Measurements from ENCODE around the gene ALG12. TPM values are rescaled to one million over a fixed set of nuclear protein-coding genes. Genes with fewer than 3 reads are reported as not detected.
A peak's percentile ranks its signal among the peaks of the same experiment; 100 is the strongest.

ALG12 gene
- total and polyA plus RNA-seq, 2 of the 4 experiments (the other 2 are of a cell fraction) = 7.2 to 10.9 TPM

- H4K8ac ChIP-seq (ENCODE audit: low read depth in 2 of 2, low read length in 2 of 2) = peak overlapping the region; percentile 85 to 95
- peak overlapping the region; percentile 100 for H2AK9ac ChIP-seq (replicated peaks; ENCODE audit: low read depth, low read length, poor library complexity)
- H3K18ac ChIP-seq (ENCODE audit: low read depth, low read length) = peak overlapping the region; percentile 92
- H4K5ac ChIP-seq (ENCODE audit: low read depth, low read length) = peak overlapping the region; percentile 94
- peak overlapping the region; percentile 80; the same call in 2 of the 3 replicates for H2BK15ac ChIP-seq (ENCODE audit: low read depth, low read length)
- DNase-seq (no peak), ATAC-seq (ENCODE audit: low read depth) (no peak)
- TF ChIP-seq MAFK (IDR thresholded peaks at IDR 0.05; ENCODE audit: low read depth, low read length) (no peak), BHLHE40 (IDR thresholded peaks at IDR 0.05; ENCODE audit: low read depth, low read length) (no peak), FOS (IDR thresholded peaks at IDR 0.05; ENCODE audit: low read depth, low read length) (no peak), POLR2A (IDR thresholded peaks at IDR 0.05; ENCODE audit: low read depth, low read length) (no peak), CHD1 (IDR thresholded peaks at IDR 0.05; ENCODE audit: low read depth, low read length) (no peak), RCOR1 (IDR thresholded peaks at IDR 0.05; ENCODE audit: insufficient replicate concordance, low read length) (no peak), MXI1 (IDR thresholded peaks at IDR 0.05; ENCODE audit: borderline replicate concordance, low read depth, low read length) (no peak), RAD21 (IDR thresholded peaks at IDR 0.05; ENCODE audit: low read length) (no peak), RFX5 (IDR thresholded peaks at IDR 0.05; ENCODE audit: low read depth, low read length) (no peak), MAZ (IDR thresholded peaks at IDR 0.05; ENCODE audit: borderline replicate concordance, low read depth, low read length) (no peak), USF2 (IDR thresholded peaks at IDR 0.05; ENCODE audit: low read depth, low read length) (no peak), CEBPB (IDR thresholded peaks at IDR 0.05; ENCODE audit: low read depth, low read length) (no peak), SMC3 (IDR thresholded peaks at IDR 0.05; ENCODE audit: low read depth, low read length) (no peak), NFE2L2 (IDR thresholded peaks at IDR 0.05; ENCODE audit: low read depth, low read length) (no peak)
- TF ChIP-seq, protein P1, sequence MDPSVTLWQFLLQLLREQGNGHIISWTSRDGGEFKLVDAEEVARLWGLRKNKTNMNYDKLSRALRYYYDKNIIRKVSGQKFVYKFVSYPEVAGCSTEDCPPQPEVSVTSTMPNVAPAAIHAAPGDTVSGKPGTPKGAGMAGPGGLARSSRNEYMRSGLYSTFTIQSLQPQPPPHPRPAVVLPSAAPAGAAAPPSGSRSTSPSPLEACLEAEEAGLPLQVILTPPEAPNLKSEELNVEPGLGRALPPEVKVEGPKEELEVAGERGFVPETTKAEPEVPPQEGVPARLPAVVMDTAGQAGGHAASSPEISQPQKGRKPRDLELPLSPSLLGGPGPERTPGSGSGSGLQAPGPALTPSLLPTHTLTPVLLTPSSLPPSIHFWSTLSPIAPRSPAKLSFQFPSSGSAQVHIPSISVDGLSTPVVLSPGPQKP (IDR thresholded peaks at IDR 0.05; ENCODE audit: borderline replicate concordance, low read depth, low read length) = no peak
- TF ChIP-seq, protein P2, sequence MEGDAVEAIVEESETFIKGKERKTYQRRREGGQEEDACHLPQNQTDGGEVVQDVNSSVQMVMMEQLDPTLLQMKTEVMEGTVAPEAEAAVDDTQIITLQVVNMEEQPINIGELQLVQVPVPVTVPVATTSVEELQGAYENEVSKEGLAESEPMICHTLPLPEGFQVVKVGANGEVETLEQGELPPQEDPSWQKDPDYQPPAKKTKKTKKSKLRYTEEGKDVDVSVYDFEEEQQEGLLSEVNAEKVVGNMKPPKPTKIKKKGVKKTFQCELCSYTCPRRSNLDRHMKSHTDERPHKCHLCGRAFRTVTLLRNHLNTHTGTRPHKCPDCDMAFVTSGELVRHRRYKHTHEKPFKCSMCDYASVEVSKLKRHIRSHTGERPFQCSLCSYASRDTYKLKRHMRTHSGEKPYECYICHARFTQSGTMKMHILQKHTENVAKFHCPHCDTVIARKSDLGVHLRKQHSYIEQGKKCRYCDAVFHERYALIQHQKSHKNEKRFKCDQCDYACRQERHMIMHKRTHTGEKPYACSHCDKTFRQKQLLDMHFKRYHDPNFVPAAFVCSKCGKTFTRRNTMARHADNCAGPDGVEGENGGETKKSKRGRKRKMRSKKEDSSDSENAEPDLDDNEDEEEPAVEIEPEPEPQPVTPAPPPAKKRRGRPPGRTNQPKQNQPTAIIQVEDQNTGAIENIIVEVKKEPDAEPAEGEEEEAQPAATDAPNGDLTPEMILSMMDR (conservative IDR thresholded peaks at IDR 0.05; ENCODE audit: low read depth, low read length) = no peak
- peak overlapping the region; percentile 90 for H3K14ac ChIP-seq (replicated peaks; ENCODE audit: low read depth, low read length)
- peaks cover 23% of the 10 kb centered on the region for H3K9me1 ChIP-seq (ENCODE audit: insufficient read depth, low read length)
- peak overlapping the region; percentile 89 for H3K27ac ChIP-seq (ENCODE audit: insufficient read depth, low read length)
- H3K4me1 ChIP-seq (ENCODE audit: control insufficient read depth, insufficient read depth, low read length) = peaks cover 40% of the 10 kb centered on the region
- intact Hi-C loops (cut with micrococcal nuclease) (no loop called here), dilution Hi-C loops (cut with HindIII; ENCODE audit: low sequenced_read_pairs, unreplicated experiment) (no loop called here), in situ Hi-C loops (cut with MboI; ENCODE audit: low sequenced_read_pairs) (no loop called here)
- H3K79me1 ChIP-seq (ENCODE audit: low read depth in 1 of 2, low read length in 2 of 2) = 0 out of 4 replicates have a peak, but pooled peaks cover 0 to 4% of the 10 kb centered on the region in 2 experiments
- peak overlapping the region; percentile 100 for H3K4ac ChIP-seq (ENCODE audit: low read depth, low read length)
- POLR2A ChIA-PET (ENCODE audit: unreplicated experiment) = interaction anchor here (0.6 to 0.8 kb wide), 4 partner anchors 9 to 162 kb away, joined by 3 to 6 read pairs (median 3); no protein-coding TSS in a partner anchor
- H2BK5ac ChIP-seq (ENCODE audit: low read depth, low read length, poor library complexity, severe bottlenecking) = peak overlapping the region; percentile 95
- whole genome bisulfite sequencing, 2 experiments (ENCODE audit: extremely low coverage in 2 of 2, insufficient read length in 1 of 2) = 100% methylated on average over 2 of the region's 4 CpGs; no CpG with 5 or more reads in 1 of the 2 experiments
- no peak overlapping the region for H3K4me2 ChIP-seq (ENCODE audit: low read depth, low read length)
- CTCF ChIA-PET = no interaction called here
- peak overlapping the region; percentile 98 for H2AK5ac ChIP-seq (ENCODE audit: low read depth, low read length)
- H3K9me3 ChIP-seq (ENCODE audit: control insufficient read depth, insufficient read depth, low read length) = no peaks in the 10 kb centered on the region
- H3K27me3 ChIP-seq (ENCODE audit: control insufficient read depth, insufficient read depth, low read length) = no peaks in the 10 kb centered on the region
- peak overlapping the region; percentile 100 for H4K91ac ChIP-seq (ENCODE audit: insufficient read depth, low read depth, low read length)
- H3K36me3 ChIP-seq (ENCODE audit: control insufficient read depth, insufficient read depth, low read length) = no peaks in the 10 kb centered on the region
- no peak overlapping the region for H3K4me3 ChIP-seq (ENCODE audit: insufficient read depth, low read depth, low read length)
- peak overlapping the region; percentile 60; the same call in 1 of the 2 replicates for H3K23ac ChIP-seq (ENCODE audit: low read depth, low read length)
- peak overlapping the region; percentile 79 for H3K56ac ChIP-seq (ENCODE audit: extremely low read depth, insufficient read depth, low read length)
- peak overlapping the region; percentile 53 for H3K9ac ChIP-seq (ENCODE audit: low read depth, low read length)
- H4K20me1 ChIP-seq (ENCODE audit: insufficient read depth, low read length) = no peaks in the 10 kb centered on the region
- H2AFZ ChIP-seq (replicated peaks; ENCODE audit: low read length, poor library complexity) = peak overlapping the region; percentile 91
- H2BK120ac ChIP-seq (ENCODE audit: low read depth, low read length) = peak overlapping the region; percentile 100
- H2BK20ac ChIP-seq (ENCODE audit: low read depth, low read length) = peak overlapping the region; percentile 99
- no TSS peak for BruUV-seq (replicated peaks)
These were observed 33.4 kb upstream of the ALG12 start for GRCh38 chr22:49951678-49951985.

Measured in IMR-90 (cell line).